BJ (cell line): ENCODE measurements around the gene CDC42BPB. TPM values are rescaled to one million over a fixed set of nuclear protein-coding genes. Genes with fewer than 3 reads are reported as not detected.
"Not testable (repeated sequence)": the region's sequence is repeated elsewhere in the genome, so short reads cannot be mapped to it uniquely, and the experiment has no call there.

ENCODE experiments used
- CTCF ChIA-PET: fragments of 350-600 bp; formaldehyde crosslinking; extraction: SDS; loops from one replicate; lab custom pipeline; 2021; ENCODE audit warnings: antibody characterized with exemption, inconsistent platforms; lab: Yijun Ruan, JAX
- POLR2A ChIA-PET: fragments of 300-600 bp; sonication (Branson Sonifier 250); formaldehyde crosslinking; extraction: SDS; loops from one replicate; lab custom pipeline; 2021; ENCODE audit warnings: antibody characterized with exemption; lab: Charles Lee
- DNase-seq: peaks from one replicate; pipeline ENCODE4 v3.0.0-alpha.2; 2011; ENCODE audit warnings: low read depth
- H3K27me3 ChIP-seq: 2 replicates; pipeline ENCODE4 v1.6.0; 2011; ENCODE audit warnings: low read length; ENCODE audit not compliant: control insufficient read depth, insufficient read depth
- H3K36me3 ChIP-seq: 2 replicates; pipeline ENCODE4 v1.5.1; 2011; ENCODE audit warnings: low read length; ENCODE audit not compliant: control insufficient read depth, insufficient read depth
- H3K4me3 ChIP-seq: 2 replicates; pipeline ENCODE4 v1.5.1; 2011; ENCODE audit warnings: low read depth, mild to moderate bottlenecking, control low read depth, low read length
- polyA plus RNA-seq: library from polyadenylated mRNA; depleted of rRNA; stranded (reverse); fragments of >200 nt; gene quantifications from 2 replicates; pipeline ENCODE4 v1.2.3, GENCODE V29; 2011
- TF ChIP-seq, protein P1 (sequence below): IDR thresholded peaks from 2 replicates; pipeline ENCODE4 v1.5.1; 2011; ENCODE audit warnings: low read depth, mild to moderate bottlenecking, control low read depth, inconsistent platforms, low read length, moderate library complexity; ENCODE audit not compliant: insufficient read depth

CDC42BPB gene
- polyA plus RNA-seq, 1 experiment, result 66.5 TPM

DNA sequence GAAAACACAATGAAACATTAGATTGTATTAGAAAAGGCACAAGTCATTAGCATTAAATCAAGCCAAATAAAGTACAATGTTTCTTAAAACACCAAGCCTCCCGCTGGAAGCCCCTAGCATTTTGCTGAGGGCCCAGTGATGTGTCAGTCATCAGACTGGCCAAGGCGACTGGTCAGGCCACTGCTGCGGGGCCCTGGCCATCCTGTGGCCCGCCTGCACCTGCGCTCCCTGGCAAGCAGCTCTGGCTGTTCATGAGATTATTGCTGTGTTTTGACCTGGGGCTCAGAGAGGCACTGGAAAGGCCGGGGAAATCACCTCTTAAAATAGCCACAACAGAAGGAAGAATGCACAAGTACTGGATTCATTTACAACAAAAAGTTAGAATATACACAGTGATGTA is 159.1 kb downstream of the CDC42BPB start:
- TF ChIP-seq, protein P1, sequence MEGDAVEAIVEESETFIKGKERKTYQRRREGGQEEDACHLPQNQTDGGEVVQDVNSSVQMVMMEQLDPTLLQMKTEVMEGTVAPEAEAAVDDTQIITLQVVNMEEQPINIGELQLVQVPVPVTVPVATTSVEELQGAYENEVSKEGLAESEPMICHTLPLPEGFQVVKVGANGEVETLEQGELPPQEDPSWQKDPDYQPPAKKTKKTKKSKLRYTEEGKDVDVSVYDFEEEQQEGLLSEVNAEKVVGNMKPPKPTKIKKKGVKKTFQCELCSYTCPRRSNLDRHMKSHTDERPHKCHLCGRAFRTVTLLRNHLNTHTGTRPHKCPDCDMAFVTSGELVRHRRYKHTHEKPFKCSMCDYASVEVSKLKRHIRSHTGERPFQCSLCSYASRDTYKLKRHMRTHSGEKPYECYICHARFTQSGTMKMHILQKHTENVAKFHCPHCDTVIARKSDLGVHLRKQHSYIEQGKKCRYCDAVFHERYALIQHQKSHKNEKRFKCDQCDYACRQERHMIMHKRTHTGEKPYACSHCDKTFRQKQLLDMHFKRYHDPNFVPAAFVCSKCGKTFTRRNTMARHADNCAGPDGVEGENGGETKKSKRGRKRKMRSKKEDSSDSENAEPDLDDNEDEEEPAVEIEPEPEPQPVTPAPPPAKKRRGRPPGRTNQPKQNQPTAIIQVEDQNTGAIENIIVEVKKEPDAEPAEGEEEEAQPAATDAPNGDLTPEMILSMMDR, result no peak
- Histone ChIP-seq H3K36me3 (peaks cover 8% of the 10 kb centered on the region), H3K27me3 (no peaks in the 10 kb centered on the region), H3K4me3 (no peak overlapping the region)
- CTCF ChIA-PET, result no interaction called here
- no peak for DNase-seq
- POLR2A ChIA-PET, result no interaction called here

DNA sequence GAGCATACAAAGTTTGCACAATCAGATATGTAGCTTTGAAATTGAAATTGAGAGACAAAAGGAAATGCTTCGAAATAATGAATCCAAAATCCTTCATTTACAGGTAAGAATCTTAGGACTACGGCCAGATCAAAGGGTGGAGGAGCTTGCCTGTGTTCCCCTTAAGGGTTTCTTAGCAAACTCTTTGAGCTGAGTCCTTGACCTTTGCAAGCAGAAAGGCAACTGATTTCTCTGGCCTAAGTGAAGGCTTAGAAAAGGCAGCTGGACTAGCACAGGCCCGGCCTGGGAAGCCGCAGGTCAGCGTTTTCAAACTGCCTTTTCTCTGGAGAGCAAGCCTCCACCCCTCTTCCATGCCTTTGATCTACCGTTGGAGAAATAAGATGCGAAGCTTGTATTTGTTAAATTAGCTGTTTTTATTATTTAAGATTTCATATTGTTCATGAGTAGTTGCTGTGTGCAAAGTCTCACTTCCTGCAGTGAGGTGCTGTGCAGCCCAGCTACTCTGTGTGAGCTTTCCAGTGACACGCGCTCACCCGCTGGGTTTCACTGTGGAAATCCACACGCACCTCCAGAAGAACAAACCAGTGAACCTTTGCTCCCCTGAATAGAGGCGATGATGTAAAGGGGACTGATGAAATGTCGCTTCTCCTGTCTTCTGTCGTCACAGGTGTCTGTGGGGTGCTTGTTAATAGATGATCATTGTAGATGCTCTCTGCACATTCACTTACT is 159.9 kb downstream of the CDC42BPB start:
- TF ChIP-seq, protein P1, result no peak
- POLR2A ChIA-PET, result interaction anchor here (0.5 kb wide), 1 partner anchor 37 kb away, joined by 4 read pairs; no protein-coding TSS in a partner anchor
- CTCF ChIA-PET, result interaction anchor here (0.7 to 1.3 kb wide), 3 partner anchors 8 to 124 kb away, joined by 3 to 4 read pairs (median 3); no protein-coding TSS in a partner anchor

DNA sequence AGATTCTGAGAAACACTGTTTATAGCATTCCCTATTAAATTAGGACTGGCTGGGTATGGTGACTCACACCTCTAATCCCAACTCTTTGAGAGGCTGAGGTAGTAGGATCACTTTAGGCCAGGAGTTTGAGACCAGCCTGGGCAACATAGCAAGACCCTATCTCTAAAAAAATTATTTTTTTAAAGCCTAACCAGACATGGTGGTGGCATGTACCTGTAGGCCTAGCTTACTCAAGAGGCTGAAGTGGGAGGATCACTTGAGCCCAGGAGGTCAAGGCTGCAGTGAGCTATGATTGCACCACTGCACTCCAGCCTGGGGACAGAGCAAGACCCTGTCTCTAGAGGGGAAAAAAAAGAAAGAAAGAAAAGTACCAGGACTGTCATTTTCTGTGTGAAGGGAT is 160.6 kb downstream of the CDC42BPB start:
- DNase-seq, POLR2A ChIA-PET, H3K4me3 ChIP-seq, H3K36me3 ChIP-seq, H3K27me3 ChIP-seq: not testable (repeated sequence)
- CTCF ChIA-PET, result interaction anchor here (0.7 to 1.3 kb wide), 5 partner anchors 8 to 123 kb away, joined by 3 to 4 read pairs (median 3); no protein-coding TSS in a partner anchor

More for the DNA sequence above, 159.9 kb downstream of the CDC42BPB start:
- no peak overlapping the region for H3K4me3 ChIP-seq
- no peaks in the 10 kb centered on the region for H3K27me3 ChIP-seq
- DNase-seq, result no peak
- peaks cover 6% of the 10 kb centered on the region for H3K36me3 ChIP-seq

DNA sequence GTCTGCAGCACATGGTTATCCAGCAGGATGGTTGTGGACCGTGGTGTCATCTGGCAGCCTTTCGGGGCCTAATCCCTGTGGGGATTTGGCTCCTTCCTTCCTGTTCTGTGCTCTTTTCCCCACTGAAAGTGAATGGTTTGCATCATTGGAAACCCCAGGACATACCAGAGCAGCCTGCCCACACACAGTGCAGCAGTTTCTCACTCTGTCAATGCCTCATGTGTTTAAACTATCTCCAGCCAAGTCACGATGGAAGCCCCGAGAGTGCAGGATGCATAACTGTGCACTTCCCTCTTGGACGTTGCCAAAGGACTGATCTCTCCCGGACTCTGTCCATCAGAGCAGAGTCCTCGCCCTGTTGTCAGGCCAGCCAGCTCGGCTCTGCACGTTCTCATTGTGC is 163.9 kb downstream of the CDC42BPB start:
- ChIA-PET CTCF (no interaction called here), POLR2A (no interaction called here)
- Histone ChIP-seq H3K27me3 (no peaks in the 10 kb centered on the region), H3K4me3 (no peak overlapping the region), H3K36me3 (peaks cover 4% of the 10 kb centered on the region; the same call in 1 of the 2 replicates)
- DNase-seq, result peak; percentile 88
- TF ChIP-seq, protein P1, result no peak

DNA sequence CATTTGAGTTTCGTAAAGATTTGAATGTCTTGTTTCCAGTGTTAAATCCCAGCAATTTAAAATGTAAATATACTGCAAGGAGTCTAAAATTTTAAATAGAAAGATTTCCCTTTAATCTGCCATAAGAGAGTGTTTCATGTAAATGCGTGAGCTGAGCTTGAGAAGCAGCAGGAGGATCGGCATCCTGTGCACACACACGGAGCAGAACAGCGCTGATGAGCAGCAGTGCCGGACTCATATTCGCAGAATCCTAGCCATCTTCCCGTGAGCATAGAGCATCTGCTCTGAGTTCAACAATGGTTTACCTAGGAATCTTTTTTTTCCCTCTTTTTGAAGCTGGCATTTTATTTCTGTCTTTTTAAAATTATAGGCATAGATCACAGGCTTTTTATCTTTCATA is 164.7 kb downstream of the CDC42BPB start:
- no peak for DNase-seq
- TF ChIP-seq, protein P1, result no peak
- Histone ChIP-seq H3K27me3 (no peaks in the 10 kb centered on the region), H3K4me3 (no peak overlapping the region), H3K36me3 (peaks cover 8% of the 10 kb centered on the region; the same call in 1 of the 2 replicates)
- POLR2A ChIA-PET, result no interaction called here
- CTCF ChIA-PET, result no interaction called here
